ENCODE results near the gene ZBTB4.
"Not testable (repeated sequence)": the region's sequence is repeated elsewhere in the genome, so short reads cannot be mapped to it uniquely, and the experiment has no call there.

The ZBTB4 gene

DNA sequence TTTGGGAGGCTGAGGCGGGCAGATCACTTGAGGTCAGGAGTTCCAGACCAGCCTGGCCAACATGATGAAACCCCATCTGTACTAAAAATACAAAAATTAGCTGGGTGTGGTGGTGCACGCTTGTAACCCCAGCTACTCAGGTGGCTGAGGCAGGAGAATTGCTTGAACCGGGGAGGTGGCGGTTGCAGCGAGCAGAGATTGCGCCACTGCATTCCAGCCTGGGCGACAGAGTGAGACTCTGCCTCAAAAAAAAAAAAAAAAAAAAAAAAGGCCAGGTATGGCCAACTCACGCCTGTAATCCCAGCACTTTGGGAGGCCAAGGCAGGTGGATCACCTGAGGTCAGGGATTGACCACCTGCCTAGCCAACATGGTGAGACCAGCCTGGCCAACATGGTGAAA lies 4.7 kb downstream of the ZBTB4 start:
- DNase-seq (ENCODE audit: low read depth in 1 of 2, low spot score in 1 of 2): not testable (repeated sequence)

DNA sequence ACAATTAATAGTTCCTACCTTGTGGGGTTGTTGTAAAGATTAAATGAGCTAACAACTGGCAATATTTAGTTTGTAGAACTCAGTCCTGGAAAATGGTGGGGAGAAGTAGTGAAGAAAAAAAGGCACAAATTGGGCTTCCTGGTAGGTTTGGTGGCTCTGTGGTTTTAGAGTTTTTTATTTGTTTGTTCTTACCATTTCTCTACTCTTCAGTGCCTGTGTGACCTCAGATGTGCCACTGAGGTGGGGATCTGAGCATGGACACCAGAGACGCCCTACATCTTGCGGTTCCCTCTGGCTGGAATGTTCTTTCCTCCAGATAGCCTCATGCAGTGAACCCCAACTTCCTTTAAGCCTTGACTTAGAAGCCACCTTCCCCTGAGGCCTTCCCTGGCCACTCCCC lies 7.7 kb downstream of the ZBTB4 start:
- DNase-seq (ENCODE audit: low read depth in 1 of 2, low spot score in 1 of 2): no peak

DNA sequence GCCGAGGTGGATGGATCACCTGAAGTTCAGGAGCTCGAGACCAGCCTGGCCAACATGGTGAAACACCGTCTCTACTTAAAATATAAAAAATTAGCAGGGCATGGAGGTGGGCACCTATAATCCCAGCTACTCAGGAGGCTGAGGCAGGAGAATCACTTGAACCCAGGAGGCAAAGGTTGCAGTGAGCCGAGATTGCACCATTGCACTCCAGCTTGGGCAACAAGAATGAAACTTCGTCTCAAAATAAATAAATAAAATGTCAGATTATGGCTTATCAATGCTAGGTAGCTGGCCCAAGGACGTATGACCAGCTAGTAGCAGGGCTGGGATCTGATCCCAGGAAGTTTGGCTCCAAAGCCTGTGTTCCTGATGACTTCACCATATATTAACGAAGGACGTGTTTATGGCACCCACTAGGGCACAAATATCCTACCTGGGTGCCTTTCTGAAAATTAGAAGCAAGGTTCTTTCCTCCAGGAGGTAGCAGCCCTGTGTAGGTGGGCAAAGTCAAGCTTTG lies 8.9 kb downstream of the ZBTB4 start:
- not testable (repeated sequence) for DNase-seq (ENCODE audit: low read depth in 1 of 2, low spot score in 1 of 2)

GRCh38 chr17:7469843-7470242 lies 9.6 kb downstream of the ZBTB4 start:
- not testable (repeated sequence) for DNase-seq (ENCODE audit: low read depth in 1 of 2, low spot score in 1 of 2)

DNA sequence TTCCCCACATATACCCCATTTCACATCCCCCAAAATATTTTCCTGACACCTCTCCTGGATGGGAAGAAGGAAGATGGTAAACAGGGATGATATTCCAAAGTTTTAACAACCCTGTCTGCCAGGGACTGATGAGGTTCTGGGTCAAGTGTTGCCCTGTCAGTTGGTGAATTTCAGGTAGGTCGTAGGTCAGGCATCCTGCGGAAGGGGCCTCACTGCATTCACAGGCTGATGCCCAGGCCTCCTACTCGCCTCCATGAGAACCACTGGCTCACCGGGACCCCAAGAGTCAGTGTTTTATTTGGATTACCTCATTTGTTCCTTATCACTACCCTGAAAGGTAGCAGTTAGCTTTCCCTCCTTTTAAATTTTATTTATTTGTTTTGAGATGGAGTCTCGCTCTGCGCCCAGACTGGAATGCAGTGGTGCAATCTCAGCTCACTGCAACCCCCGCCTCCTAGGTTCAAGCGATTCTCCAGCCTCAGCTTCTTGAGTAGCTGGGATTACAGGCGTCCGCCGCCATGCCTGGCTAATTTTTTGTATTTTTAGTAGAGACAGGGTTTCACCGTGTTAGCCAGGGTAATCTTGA lies 10.5 kb downstream of the ZBTB4 start:
- no peak for DNase-seq (ENCODE audit: low read depth in 1 of 2, low spot score in 1 of 2)

DNA sequence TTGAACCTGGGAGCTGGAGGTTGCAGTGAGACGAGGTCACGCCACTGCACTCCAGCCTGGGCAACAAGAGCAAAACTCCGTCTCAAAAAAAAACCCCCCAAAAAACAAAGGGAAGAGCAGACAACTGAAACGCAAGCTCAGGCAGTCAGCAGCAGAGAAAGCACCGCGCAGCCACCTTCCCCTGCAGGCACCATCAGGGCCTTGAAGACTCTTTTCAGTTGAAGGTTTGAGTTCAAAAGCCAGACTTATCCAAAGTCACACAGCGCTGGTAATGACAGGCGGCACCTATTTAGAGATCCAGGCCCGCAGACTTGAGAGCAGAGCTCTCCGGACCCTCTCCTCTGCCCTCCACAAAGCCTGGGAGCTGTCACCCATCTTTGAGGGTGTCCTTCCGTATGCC lies 11.1 kb downstream of the ZBTB4 start:
- no peak for DNase-seq (ENCODE audit: low read depth in 1 of 2, low spot score in 1 of 2)

DNA sequence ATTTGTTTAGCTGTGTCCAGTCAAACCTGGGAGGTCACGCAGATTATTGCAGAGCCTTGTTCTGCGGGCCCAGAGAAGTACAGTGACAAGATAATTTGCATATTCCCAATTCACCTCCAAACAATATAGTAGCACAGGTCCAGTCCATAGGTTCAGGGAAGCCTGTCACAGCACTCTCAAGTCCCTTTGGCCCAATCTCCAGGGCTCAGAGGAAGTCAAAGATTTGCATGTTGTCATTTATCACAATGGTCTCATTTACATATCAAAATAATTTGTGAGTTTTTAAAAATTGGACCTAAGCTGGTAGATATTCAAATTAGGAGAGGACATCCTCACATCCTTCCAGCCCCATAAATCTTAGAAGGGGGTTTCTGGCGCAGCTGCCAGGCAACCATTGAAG lies 11.9 kb downstream of the ZBTB4 start:
- DNase-seq (ENCODE audit: low read depth in 1 of 2, low spot score in 1 of 2): no peak

DNA sequence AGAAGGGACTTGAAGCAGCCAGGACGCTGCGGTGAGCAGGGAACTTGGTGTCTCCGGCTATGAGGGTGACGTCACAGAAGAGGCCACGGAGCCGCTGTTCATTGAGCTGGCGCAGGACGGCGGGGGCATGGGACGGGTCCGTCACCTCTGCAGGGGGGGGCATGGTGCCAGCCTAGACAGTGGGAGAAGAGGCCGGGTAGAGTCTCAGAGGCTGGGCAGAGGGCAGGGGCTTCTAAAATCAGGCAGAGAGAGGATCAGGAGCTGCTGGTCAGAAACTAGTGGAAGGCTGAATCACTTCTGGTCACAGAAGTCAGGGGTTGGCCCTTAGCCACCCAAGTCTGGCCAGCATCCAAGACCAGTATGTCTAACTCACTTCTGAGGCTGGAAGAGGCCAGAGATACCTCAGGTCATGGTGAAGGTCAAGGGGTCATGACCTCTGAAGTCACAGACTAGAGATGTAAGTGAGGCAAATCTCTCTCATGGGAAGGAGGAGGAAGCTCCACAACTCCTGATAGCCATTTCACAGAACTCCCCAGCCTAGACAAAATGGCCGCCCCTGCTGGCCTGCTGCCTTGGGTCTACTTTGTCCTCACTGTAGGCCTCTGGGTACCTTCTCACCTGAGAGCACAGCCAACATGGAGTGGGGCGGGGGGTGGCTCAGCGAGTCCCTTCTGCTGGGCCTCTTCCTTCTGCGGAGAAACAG lies 12.6 kb downstream of the ZBTB4 start:
- DNase-seq (ENCODE audit: low read depth in 1 of 2, low spot score in 1 of 2): no peak

DNA sequence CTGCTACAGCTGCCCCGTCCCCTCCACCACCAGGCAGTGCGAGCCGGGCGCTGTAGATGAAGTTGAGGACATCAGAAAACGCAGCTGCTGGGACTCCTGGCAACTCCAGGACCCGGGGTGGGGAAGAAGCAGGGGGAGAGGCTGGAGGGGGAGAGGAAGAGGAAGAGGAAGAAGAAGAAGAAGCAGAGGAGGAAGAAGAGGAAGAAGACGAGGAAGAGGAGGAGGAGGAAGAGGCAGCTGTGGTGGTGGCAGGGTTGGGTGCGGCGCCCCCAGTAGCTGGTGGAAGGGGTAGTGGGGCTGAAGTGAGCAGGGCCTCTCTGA lies 13.2 kb downstream of the ZBTB4 start:
- no peak for DNase-seq (ENCODE audit: low read depth in 1 of 2, low spot score in 1 of 2)

DNA sequence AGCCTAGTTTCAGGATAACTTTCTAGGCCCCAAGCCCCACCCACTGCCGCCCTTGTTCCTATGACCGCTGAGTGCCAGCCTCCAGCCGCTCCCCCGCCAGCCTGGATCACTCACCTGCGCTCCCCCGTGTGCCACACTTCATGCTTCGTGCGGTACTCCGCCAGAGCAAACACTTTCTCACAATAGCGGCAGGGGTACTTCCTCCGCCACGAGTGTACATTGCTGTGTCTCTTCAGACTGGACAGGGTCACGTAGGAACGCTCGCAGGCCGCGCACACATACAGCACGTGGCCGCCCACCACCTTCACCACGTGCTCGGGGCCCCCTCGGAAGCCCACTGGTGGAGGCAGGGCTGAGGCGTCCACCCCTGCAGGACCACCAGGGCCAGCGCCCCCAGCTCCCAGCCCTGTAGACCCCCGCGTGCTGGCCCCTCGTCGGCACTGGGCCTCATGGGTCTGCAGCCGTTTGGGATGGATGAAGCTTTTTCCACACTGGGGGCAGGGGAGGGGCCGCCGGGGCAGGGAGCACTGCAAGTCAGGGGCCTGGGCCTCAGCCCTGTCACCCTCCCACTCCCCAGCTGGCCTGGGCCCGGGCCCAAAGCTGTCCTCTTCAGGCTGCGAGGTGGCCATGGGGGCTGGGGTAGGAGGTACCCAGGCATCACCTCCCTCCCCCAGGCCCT lies 13.7 kb downstream of the ZBTB4 start:
- DNase-seq (ENCODE audit: low read depth in 1 of 2, low spot score in 1 of 2): no peak

DNA sequence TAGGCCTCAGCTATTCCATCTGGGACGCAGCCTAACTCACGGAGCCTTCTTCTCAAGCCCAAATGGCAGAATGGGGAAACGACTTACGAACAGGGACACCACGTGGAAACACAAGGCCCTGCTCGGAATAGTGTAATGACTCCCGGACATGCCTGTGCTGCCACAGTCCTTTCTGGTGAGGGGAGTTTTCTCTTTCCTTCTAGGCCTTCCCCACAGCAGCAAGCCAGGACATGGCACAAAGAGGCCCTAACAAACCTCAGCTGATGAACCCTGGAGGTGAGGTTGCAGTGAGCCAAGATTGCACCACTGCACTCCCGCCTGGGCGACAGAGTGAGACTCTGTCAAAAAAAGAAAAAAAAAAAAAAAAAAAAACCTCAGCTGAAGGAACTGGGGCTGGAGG lies 15.3 kb downstream of the ZBTB4 start:
- no peak for DNase-seq (ENCODE audit: low read depth in 1 of 2, low spot score in 1 of 2)

DNA sequence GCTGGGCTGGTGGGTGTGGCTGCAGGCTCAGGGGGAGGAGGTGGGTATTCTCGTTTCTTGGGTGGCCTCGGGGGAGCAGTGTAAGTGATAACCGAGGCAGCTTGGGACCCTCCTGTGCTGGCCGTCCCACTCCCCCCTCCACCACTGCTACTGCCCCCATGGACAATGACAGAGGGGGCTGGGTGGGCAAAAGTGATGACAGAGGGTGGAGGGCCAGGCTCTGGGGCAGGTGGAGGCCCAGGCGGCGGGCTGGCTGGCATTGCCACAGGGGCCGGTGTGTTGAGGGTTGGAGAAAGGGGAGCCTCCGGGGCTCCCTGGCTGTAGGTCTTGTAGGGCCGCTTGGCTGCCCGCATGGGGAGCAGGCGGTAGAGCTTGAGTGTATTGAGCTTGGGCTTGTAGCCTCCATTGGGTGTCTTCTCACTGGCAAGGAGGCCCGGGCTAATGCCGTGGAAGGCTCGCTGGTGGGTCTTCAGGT lies 16.0 kb downstream of the ZBTB4 start:
- no peak for DNase-seq (ENCODE audit: low read depth in 1 of 2, low spot score in 1 of 2)

DNA sequence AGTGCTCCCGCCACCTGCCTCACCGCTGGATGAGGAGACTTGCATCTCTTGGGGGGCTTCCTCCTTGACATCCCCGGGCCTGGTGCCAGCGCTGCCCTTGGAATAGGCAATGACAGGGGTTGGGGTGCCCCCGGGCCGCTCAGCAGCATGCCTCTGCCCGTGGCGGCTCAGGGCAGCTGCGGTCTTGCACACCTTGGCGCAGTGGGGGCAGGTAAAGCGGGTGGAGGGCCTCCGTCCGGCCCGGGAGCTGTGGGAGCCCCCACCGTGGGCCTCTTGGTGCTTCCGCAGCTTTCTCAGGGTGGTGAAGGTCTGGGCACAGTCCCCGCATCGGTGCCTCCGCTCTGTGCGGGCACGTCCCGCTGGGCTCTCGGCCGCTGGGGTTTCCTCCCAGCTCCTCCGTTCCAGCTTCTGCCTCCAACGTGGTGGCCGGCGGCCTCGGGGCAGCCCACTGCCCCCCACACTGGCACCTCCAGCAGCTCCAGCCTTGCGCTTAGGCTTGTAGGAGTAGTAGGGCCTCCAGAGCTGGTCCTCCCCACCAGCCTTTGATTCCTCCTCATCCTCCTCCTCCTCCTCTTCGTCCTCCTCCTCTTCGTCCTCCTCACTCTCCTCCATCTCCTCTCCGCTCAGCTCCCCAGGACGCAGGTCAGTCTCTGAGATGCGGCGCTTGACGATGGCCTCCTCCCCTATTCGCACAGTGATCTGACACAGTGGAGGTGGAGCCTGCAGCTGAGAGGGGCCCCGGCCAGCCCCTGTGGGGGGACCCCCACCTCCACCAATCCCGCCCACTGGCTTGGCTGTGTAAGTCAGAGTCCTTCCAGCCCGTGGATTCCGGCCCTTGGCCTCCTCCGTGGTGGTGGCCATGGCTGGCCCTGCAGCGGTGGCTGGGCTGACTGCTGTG lies 16.7 kb downstream of the ZBTB4 start:
- DNase-seq (ENCODE audit: low read depth in 1 of 2, low spot score in 1 of 2): no peak

DNA sequence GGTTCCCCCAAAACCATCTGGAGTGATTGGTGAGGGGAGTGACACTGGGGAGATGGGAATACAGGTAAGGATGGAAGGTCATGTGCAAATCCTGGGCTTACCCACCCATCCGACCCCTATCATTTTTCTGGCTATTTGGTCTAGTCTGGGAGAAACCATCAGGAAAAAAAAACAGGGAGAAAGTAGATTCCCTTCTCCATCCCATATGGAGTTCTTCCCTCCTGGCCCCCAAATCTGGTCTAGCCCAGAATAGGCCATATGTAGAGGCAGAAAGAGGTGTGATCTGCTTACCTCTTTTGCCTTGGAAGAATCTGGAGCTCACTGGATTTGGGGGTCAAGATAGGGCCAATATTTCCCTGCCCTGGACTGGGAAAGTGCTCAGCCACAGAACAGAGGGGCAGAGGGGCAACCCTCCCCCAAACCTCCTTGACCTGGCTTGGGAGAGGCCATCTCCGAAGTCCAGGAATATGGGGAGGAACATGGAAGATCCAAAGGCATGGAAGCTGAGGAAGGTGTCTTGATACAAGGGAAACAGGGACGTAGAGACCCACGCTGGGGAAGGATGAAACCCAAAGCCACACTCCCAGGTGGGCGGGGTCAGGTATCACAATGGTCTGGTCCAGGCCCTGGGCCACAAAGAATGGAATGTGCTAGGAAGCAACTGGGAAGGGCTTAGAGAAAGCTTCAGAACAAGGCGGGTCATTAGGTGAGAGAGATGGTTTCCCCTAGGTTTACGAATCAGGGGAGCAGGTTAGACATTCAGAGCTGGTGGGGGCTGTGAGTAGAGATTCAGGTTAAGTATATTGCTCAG lies 18.4 kb downstream of the ZBTB4 start:
- DNase-seq (ENCODE audit: low read depth in 1 of 2, low spot score in 1 of 2): no peak

DNA sequence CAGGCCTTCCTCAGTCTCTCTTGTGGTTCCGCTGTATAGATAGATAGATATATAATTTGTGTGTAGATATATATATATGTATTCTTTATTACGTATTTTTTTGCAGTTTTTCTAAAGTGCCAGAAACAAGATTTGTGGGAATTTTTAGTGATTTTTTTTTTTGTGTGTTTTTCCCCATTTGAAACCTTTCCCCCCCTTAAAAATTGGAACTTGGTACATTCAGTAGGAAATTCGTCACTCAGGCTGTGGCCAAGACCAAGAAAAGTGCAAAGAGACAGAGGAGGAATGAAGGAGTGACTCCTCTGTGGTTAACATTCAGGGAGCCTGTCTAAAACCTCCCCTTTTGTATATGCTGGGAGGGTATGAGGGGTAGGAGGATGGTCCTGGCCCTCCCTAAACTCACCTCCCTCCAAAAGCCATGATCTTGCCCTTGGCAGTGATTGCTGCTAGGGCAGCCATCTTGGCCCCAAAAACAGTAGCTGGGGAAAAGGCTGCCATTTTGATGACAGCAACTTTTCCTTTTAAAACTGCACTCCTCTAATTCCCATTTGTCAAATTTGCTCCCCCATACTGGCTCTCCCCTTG lies 19.4 kb downstream of the ZBTB4 start:
- DNase-seq (ENCODE audit: low read depth in 1 of 2, low spot score in 1 of 2): no peak

GRCh38 chr17:7448461-7448860 lies 31.0 kb downstream of the ZBTB4 start:
- no peak for DNase-seq (ENCODE audit: low read depth in 1 of 2, low spot score in 1 of 2)

- DNase-seq (ENCODE audit: low read depth in 1 of 2, low spot score in 1 of 2): no peak
These were observed 33.8 kb downstream of the ZBTB4 start for GRCh38 chr17:7445619-7445968.

GRCh38 chr17:7444682-7445618 lies 34.5 kb downstream of the ZBTB4 start, which contains the start of gene CHRNB1:
Gene CHRNB1 (plus strand): TSS chr17:7445061. CDS start chr17:7445128, 67 bp downstream.
- no peak for DNase-seq (ENCODE audit: low read depth in 1 of 2, low spot score in 1 of 2)
